GM23248 (cell line): ENCODE measurements around the gene TYW1. TPM values are rescaled to one million over a fixed set of nuclear protein-coding genes. Genes with fewer than 3 reads are reported as not detected.
A peak's percentile ranks its signal among the peaks of the same experiment; 100 is the strongest.
"Not testable (repeated sequence)": the region's sequence is repeated elsewhere in the genome, so short reads cannot be mapped to it uniquely, and the experiment has no call there.

ENCODE experiments used
- DNase-seq: peaks from one replicate; pipeline ENCODE4 v3.0.0-alpha.2; 2015
- H2AFZ ChIP-seq: fragments of 200-600 bp; sonication (generic); 2 replicates; pipeline ENCODE4 v1.6.1; 2016; ENCODE audit warnings: antibody characterized with exemption
- H3F3A ChIP-seq: fragments of 200-600 bp; sonication (generic); 2 replicates; pipeline ENCODE4 v1.6.1; 2016; ENCODE audit warnings: mild to moderate bottlenecking, antibody characterized with exemption, mixed run types; ENCODE audit not compliant: insufficient read depth
- H3K27ac ChIP-seq: fragments of 200-600 bp; sonication (generic); 2 replicates; pipeline ENCODE4 v1.5.1; 2016; ENCODE audit warnings: mild to moderate bottlenecking
- H3K27me3 ChIP-seq: fragments of 200-600 bp; sonication (generic); replicated peaks from 2 replicates; pipeline ENCODE4 v1.6.1; 2016; ENCODE audit warnings: mild to moderate bottlenecking; ENCODE audit not compliant: insufficient read depth
- H3K36me3 ChIP-seq: fragments of 200-600 bp; sonication (generic); 2 replicates; pipeline ENCODE4 v1.6.1; 2016; ENCODE audit warnings: low read depth, mild to moderate bottlenecking
- H3K4me1 ChIP-seq: fragments of 200-600 bp; sonication (generic); 2 replicates; pipeline ENCODE4 v1.6.1; 2016; ENCODE audit warnings: mild to moderate bottlenecking; ENCODE audit not compliant: insufficient read depth
- H3K4me2 ChIP-seq: fragments of 200-600 bp; sonication (generic); one replicate; pipeline ENCODE4 v1.6.1; 2016; ENCODE audit warnings: mild to moderate bottlenecking; ENCODE audit not compliant: unreplicated experiment
- H3K4me3 ChIP-seq: fragments of 200-600 bp; sonication (generic); 2 replicates; pipeline ENCODE4 v1.5.1; 2016; ENCODE audit warnings: mild to moderate bottlenecking
- H3K79me2 ChIP-seq: fragments of 200-600 bp; sonication (generic); 2 replicates; pipeline ENCODE4 v1.6.1; 2016; ENCODE audit warnings: mild to moderate bottlenecking; ENCODE audit not compliant: insufficient read depth
- H3K9ac ChIP-seq: fragments of 200-600 bp; sonication (generic); 2 replicates; pipeline ENCODE4 v1.6.1; 2016; ENCODE audit warnings: mild to moderate bottlenecking
- H3K9me2 ChIP-seq: fragments of 200-600 bp; sonication (generic); 2 replicates; pipeline ENCODE4 v1.6.1; 2016; ENCODE audit warnings: mixed run types, mild to moderate bottlenecking, moderate library complexity; ENCODE audit not compliant: insufficient read depth
- H3K9me3 ChIP-seq: fragments of 200-600 bp; sonication (generic); one replicate; pipeline ENCODE4 v1.6.1; 2017; ENCODE audit warnings: low read depth
- H4K20me1 ChIP-seq: fragments of 200-600 bp; sonication (generic); 2 replicates; pipeline ENCODE4 v1.6.0; 2016; ENCODE audit not compliant: insufficient read depth
- EZH2 ChIP-seq: fragments of 200-600 bp; sonication (generic); IDR thresholded peaks from 2 replicates; pipeline ENCODE4 v1.6.1; 2018; ENCODE audit warnings: antibody characterized with exemption, mild to moderate bottlenecking; ENCODE audit not compliant: insufficient read depth, poor library complexity, severe bottlenecking
- EZH2phosphoT487 ChIP-seq: fragments of 200-600 bp; sonication (generic); IDR thresholded peaks from 2 replicates; pipeline ENCODE4 v1.6.1; 2018; ENCODE audit warnings: antibody characterized with exemption, moderate library complexity, mild to moderate bottlenecking, low read depth; ENCODE audit not compliant: insufficient read depth
- WGBS, 2 experiments: methylation state at CpG; one replicate each; pipeline ENCODE4 v1.1.6; 2015 to 2017; ENCODE audit warnings: low lambda C conversion rate in 2 of 2, low coverage in 1 of 2; ENCODE audit errors: missing lambda C conversion rate in 2 of 2; 5-methylcytosine and 5-hydroxymethylcytosine counted together
- in situ Hi-C: fragments of 300-500 bp; cut with MboI; formaldehyde crosslinking; loops from 2 replicates; pipeline ENCODE4 v1.15.0; 2020
- polyA plus RNA-seq: library from polyadenylated mRNA; unstranded; fragments of >200 nt; fragmentation: Nextera tagmentation; extraction: Ambion mirVana; gene quantifications from 2 replicates; pipeline ENCODE4 v1.2.1, GENCODE V29; 2016
- total RNA-seq: library from RNA; depleted of rRNA; stranded (reverse); fragments of >200 nt; shearing (Covaris generic); gene quantifications from 2 replicates; pipeline ENCODE4 v1.2.3, GENCODE V29; 2014

TYW1 gene
- total and polyA plus RNA-seq, 2 experiments from 2014 or later, result 11.1 to 14.7 TPM

DNA sequence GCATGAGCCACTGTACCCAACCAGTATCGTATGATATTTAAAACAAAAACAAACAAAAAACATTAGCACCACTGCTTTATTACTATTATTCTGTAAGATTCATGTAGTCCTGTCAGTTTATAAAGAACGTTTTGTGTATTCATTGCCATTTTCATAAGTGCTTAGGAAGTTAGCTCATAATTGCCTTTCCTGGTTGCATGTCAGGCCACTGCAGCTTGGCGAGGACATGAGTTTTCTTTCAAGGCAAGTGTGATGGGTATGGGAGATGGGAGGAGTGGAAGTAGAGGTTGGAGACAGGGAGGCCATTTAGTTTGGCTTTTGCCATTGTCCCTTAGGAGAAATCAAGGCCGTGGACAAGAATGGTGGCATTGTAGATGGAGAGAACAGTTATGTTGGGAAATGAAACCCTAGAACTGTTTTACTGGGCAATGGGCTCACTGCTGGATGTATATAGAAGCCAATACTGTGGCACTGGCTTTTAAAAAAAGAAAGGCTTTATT, 48.9 kb downstream of the TYW1 start:
- Histone ChIP-seq H3K27ac (no peak overlapping the region), H3K36me3 (no peaks in the 10 kb centered on the region), H3K79me2 (no peaks in the 10 kb centered on the region), H3K9me2 (no peaks in the 10 kb centered on the region), H3F3A (peaks cover 21% of the 10 kb centered on the region), H4K20me1 (no peaks in the 10 kb centered on the region), H3K9me3 (no peaks in the 10 kb centered on the region), H2AFZ (no peak overlapping the region), H3K4me2 (no peak overlapping the region), H3K27me3 (no peaks in the 10 kb centered on the region), H3K4me3 (no peak overlapping the region), H3K9ac (no peak overlapping the region), H3K4me1 (peaks cover 16% of the 10 kb centered on the region)
- WGBS, 2 experiments, result 88 to 90% methylated on average over 4 of the region's 4 CpGs
- DNase-seq, result no peak
- in situ Hi-C loops, result no loop called here
- no peak for TF ChIP-seq EZH2
- no peak for TF ChIP-seq EZH2phosphoT487

- H3K9ac ChIP-seq, in situ Hi-C loops, H3K27me3 ChIP-seq, H3K4me2 ChIP-seq, H3K36me3 ChIP-seq, DNase-seq, H3K27ac ChIP-seq, H2AFZ ChIP-seq, H3K79me2 ChIP-seq, H3K9me2 ChIP-seq, H3K4me3 ChIP-seq, H4K20me1 ChIP-seq, H3K9me3 ChIP-seq: not testable (repeated sequence)
- WGBS, 2 experiments, result 94 to 98% methylated on average over 2 of the region's 2 CpGs
- Histone ChIP-seq H3K4me1 (peaks cover 16% of the 10 kb centered on the region), H3F3A (peaks cover 16% of the 10 kb centered on the region)
Observed at GRCh38 chr7:67046819-67047218, 50.2 kb downstream of the TYW1 start.

DNA sequence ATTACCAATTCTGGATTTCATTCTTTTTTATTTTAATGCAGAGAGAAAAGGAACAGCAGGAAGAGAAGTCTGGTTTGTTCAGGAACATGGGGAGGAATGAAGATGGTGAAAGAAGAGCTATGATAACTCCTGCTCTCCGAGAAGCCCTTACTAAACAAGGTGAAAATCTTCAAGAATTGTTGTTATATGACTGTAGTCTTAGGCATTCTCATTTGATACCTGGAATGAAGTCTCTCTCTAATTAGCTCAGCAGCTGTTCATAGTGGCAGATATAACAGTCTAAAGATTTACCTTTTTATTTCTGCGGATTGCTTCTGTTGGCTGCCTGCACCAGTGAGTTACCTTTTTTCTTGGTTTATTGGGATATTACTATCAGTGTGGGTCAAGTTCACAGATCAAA, 53.3 kb downstream of the TYW1 start:
- H3K9ac ChIP-seq, H3K9me3 ChIP-seq, in situ Hi-C loops, H3K4me2 ChIP-seq, H3K4me3 ChIP-seq, H3K9me2 ChIP-seq, H3K27me3 ChIP-seq, H3K36me3 ChIP-seq, H4K20me1 ChIP-seq, H3K27ac ChIP-seq, H3F3A ChIP-seq, DNase-seq, H2AFZ ChIP-seq, H3K4me1 ChIP-seq, H3K79me2 ChIP-seq: not testable (repeated sequence)
- 96 to 98% methylated on average over 2 of the region's 2 CpGs for WGBS, 2 experiments

GRCh38 chr7:67052161-67052560, 55.5 kb downstream of the TYW1 start:
- H3K4me2 ChIP-seq, H3K4me3 ChIP-seq, H3K9me3 ChIP-seq, H3K4me1 ChIP-seq, H3K9ac ChIP-seq, H3F3A ChIP-seq, H3K9me2 ChIP-seq, DNase-seq, H3K27me3 ChIP-seq, H3K36me3 ChIP-seq, H3K79me2 ChIP-seq, H3K27ac ChIP-seq, in situ Hi-C loops, H2AFZ ChIP-seq, H4K20me1 ChIP-seq: not testable (repeated sequence)
- WGBS, 2 experiments, result 95% methylated on average over 2 of the region's 2 CpGs

- DNase-seq, result no peak
- H3K4me2 ChIP-seq, result no peak overlapping the region
- no peak overlapping the region for H3K27ac ChIP-seq
- no peak for TF ChIP-seq EZH2phosphoT487
- no peak for TF ChIP-seq EZH2
- no peaks in the 10 kb centered on the region for H4K20me1 ChIP-seq
- WGBS, 2 experiments, result 95 to 98% methylated on average over 2 of the region's 2 CpGs
- H3K9me2 ChIP-seq, result no peaks in the 10 kb centered on the region
- 0 out of 2 replicates have a peak, but pooled peaks cover 4% of the 10 kb centered on the region for H3K36me3 ChIP-seq
- no peaks in the 10 kb centered on the region for H3K9me3 ChIP-seq
- no peak overlapping the region for H3K9ac ChIP-seq
- no peaks in the 10 kb centered on the region for H3K27me3 ChIP-seq
- in situ Hi-C loops, result no loop called here
- H3F3A ChIP-seq, result no peaks in the 10 kb centered on the region
- no peak overlapping the region for H2AFZ ChIP-seq
- no peaks in the 10 kb centered on the region for H3K4me1 ChIP-seq
- H3K79me2 ChIP-seq, result no peaks in the 10 kb centered on the region
- no peak overlapping the region for H3K4me3 ChIP-seq
Observed at GRCh38 chr7:67056683-67057082, 60.0 kb downstream of the TYW1 start.

DNA sequence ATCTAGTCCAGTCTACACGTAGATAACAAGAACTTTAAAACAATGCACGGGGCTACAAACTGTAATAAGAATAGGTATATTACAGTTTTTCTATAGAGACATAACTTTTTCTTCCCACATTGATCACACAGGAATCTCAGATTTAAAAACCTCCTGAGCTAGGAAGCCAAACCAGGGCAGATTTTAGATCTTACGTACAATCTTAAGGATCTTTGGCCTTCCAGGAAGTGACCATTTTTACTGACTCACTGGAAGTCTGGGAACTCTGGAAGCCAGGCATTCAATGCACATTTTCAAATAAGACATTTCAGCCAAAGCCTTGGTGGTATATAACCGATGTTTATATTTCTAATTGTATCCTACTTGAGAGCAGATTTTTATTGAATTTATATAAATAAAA, 64.7 kb downstream of the TYW1 start:
- in situ Hi-C loops, H3K27me3 ChIP-seq, H3K36me3 ChIP-seq, H3K9me2 ChIP-seq, H4K20me1 ChIP-seq, H2AFZ ChIP-seq, H3K27ac ChIP-seq, DNase-seq, H3K9ac ChIP-seq, H3K79me2 ChIP-seq, H3K4me3 ChIP-seq, H3K9me3 ChIP-seq, H3K4me2 ChIP-seq: not testable (repeated sequence)
- Histone ChIP-seq H3F3A (peaks cover 14% of the 10 kb centered on the region; the same call in 1 of the 2 replicates), H3K4me1 (peaks cover 15% of the 10 kb centered on the region)
- 99 to 100% methylated on average over 4 of the region's 4 CpGs for WGBS, 2 experiments

GRCh38 chr7:67062802-67063201, 66.2 kb downstream of the TYW1 start:
- H2AFZ ChIP-seq, H3K4me3 ChIP-seq, H3K79me2 ChIP-seq, in situ Hi-C loops, H3K9me3 ChIP-seq, H3K36me3 ChIP-seq, H3K9ac ChIP-seq, H3K4me2 ChIP-seq, H3K9me2 ChIP-seq, H4K20me1 ChIP-seq, H3K27me3 ChIP-seq: not testable (repeated sequence)
- WGBS, 2 experiments, result 67 to 75% methylated on average over 1 of the region's 1 CpG
- Histone ChIP-seq H3K4me1 (peaks cover 17% of the 10 kb centered on the region), H3K27ac (0 out of 2 replicates have a peak overlapping the region, but pooled peaks have one; percentile 6), H3F3A (peaks cover 25% of the 10 kb centered on the region; the same call in 1 of the 2 replicates)
- peak; percentile 49 for DNase-seq
